Osteocyte (in vitro differentiated cells): ENCODE measurements around the gene NCEH1. TPM values are rescaled to one million over a fixed set of nuclear protein-coding genes. Genes with fewer than 3 reads are reported as not detected.

ENCODE experiments used
- DNase-seq: peaks from one replicate; pipeline ENCODE4 v3.0.0; 2021; ENCODE audit warnings: mixed read lengths; ENCODE audit not compliant: unreplicated experiment; ENCODE audit errors: extremely low spot score
- H3K27ac Mint-ChIP-seq: one replicate; pipeline ENCODE4 v1.8.0; 2021; ENCODE audit warnings: mild to moderate bottlenecking, mixed read lengths; ENCODE audit not compliant: unreplicated experiment
- H3K27me3 Mint-ChIP-seq: one replicate; pipeline ENCODE4 v1.8.0; 2021; ENCODE audit warnings: mixed read lengths; ENCODE audit not compliant: unreplicated experiment
- H3K36me3 Mint-ChIP-seq: one replicate; pipeline ENCODE4 v1.8.0; 2021; ENCODE audit warnings: mixed read lengths; ENCODE audit not compliant: unreplicated experiment
- H3K4me1 Mint-ChIP-seq: one replicate; pipeline ENCODE4 v1.8.0; 2021; ENCODE audit warnings: mixed read lengths; ENCODE audit not compliant: unreplicated experiment
- H3K4me3 Mint-ChIP-seq: one replicate; pipeline ENCODE4 v1.8.0; 2021; ENCODE audit warnings: mild to moderate bottlenecking, moderate library complexity, mixed read lengths; ENCODE audit not compliant: unreplicated experiment
- H3K9me3 Mint-ChIP-seq: one replicate; pipeline ENCODE4 v1.8.0; 2021; ENCODE audit warnings: mixed read lengths; ENCODE audit not compliant: unreplicated experiment
- total RNA-seq: library from RNA; stranded (reverse); gene quantifications from 2 replicates; pipeline ENCODE4 v1.2.1, GENCODE V29; 2021
- TF ChIP-seq, protein P1 (sequence below): fragments of 200-600 bp; sonication (generic); IDR thresholded peaks from 2 replicates; pipeline ENCODE4 v1.5.0; 2021; ENCODE audit warnings: antibody characterized with exemption, mild to moderate bottlenecking, moderate library complexity

The NCEH1 gene
- total RNA-seq, 1 donor from 2014 or later: 6.7 TPM

DNA sequence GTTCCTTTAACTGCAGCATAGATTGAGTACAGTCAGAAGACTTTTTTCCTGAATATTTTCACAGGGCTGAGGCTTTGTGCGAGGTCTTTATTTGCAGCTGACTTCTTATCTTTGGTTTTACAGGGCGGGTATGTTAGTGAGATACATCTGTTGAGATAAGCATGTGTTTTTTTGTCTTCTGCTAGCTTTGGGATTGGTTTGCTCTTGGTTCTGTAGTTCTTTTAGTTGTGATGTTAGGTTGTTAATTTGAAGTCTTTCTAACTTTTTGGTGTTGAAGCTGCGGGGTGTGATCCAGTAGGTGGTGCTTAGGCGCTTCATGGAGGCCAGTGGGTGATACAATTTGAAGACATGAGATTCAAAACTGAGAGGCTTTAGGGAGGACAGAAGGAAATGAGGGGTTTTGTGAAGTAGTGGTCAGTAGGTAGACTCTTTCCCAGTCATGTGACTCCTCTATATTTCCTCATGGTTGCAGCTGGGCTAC, 119.7 kb downstream of the NCEH1 start:
- TF ChIP-seq, protein P1, sequence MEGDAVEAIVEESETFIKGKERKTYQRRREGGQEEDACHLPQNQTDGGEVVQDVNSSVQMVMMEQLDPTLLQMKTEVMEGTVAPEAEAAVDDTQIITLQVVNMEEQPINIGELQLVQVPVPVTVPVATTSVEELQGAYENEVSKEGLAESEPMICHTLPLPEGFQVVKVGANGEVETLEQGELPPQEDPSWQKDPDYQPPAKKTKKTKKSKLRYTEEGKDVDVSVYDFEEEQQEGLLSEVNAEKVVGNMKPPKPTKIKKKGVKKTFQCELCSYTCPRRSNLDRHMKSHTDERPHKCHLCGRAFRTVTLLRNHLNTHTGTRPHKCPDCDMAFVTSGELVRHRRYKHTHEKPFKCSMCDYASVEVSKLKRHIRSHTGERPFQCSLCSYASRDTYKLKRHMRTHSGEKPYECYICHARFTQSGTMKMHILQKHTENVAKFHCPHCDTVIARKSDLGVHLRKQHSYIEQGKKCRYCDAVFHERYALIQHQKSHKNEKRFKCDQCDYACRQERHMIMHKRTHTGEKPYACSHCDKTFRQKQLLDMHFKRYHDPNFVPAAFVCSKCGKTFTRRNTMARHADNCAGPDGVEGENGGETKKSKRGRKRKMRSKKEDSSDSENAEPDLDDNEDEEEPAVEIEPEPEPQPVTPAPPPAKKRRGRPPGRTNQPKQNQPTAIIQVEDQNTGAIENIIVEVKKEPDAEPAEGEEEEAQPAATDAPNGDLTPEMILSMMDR: no peak
- H3K27ac Mint-ChIP-seq: no peak overlapping the region
- no peak overlapping the region for H3K4me3 Mint-ChIP-seq
- DNase-seq: no peak
- H3K36me3 Mint-ChIP-seq: no peaks in the 10 kb centered on the region
- peaks cover 12% of the 10 kb centered on the region for H3K4me1 Mint-ChIP-seq
- no peaks in the 10 kb centered on the region for H3K9me3 Mint-ChIP-seq
- H3K27me3 Mint-ChIP-seq: peaks cover 6% of the 10 kb centered on the region

DNA sequence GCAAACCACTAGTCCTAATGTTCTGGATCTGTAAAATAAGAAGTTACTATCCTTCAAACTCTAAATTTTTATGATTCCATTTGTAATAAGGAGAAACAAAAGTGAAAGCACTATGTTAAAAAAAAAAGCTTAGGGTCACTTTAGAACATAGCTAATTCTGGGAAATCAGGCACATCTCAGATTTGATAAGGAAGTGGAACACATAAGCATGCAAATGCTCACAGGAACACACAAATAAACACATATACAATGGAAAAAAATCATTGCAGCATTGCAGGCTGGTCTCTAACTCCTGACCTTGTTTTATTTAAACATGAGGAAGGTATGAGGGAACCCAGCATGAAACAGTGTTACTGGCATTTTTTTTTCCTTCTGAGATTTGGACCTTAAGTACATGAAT, 124.4 kb downstream of the NCEH1 start:
- DNase-seq: no peak
- peaks cover 6% of the 10 kb centered on the region for H3K27me3 Mint-ChIP-seq
- H3K4me3 Mint-ChIP-seq: no peak overlapping the region
- TF ChIP-seq, protein P1: no peak
- no peaks in the 10 kb centered on the region for H3K9me3 Mint-ChIP-seq
- peaks cover 12% of the 10 kb centered on the region for H3K4me1 Mint-ChIP-seq
- H3K27ac Mint-ChIP-seq: no peak overlapping the region
- H3K36me3 Mint-ChIP-seq: no peaks in the 10 kb centered on the region

DNA sequence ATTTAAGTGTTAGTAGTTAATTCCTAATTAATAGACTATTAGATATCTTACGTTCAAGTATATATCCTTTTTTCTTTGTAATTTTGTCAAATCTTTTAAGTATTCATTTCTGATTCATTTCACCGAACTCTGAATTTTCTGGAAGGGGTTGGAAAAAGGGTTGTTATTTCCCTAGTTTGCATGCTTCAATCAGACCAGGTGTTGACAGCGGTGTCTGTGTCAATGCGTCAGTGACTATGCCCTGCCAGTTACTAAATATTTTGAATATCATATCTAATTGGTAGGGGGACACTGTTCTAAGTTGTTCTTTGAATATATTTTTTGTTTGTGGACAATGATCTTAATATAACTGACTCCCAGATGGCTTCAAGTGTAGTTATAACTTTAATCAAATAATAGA, 124.9 kb downstream of the NCEH1 start:
- Mint-ChIP-seq H3K27me3 (peaks cover 6% of the 10 kb centered on the region), H3K4me1 (peaks cover 12% of the 10 kb centered on the region), H3K4me3 (no peak overlapping the region), H3K36me3 (no peaks in the 10 kb centered on the region), H3K9me3 (no peaks in the 10 kb centered on the region), H3K27ac (no peak overlapping the region)
- TF ChIP-seq, protein P1: no peak
- DNase-seq: no peak

DNA sequence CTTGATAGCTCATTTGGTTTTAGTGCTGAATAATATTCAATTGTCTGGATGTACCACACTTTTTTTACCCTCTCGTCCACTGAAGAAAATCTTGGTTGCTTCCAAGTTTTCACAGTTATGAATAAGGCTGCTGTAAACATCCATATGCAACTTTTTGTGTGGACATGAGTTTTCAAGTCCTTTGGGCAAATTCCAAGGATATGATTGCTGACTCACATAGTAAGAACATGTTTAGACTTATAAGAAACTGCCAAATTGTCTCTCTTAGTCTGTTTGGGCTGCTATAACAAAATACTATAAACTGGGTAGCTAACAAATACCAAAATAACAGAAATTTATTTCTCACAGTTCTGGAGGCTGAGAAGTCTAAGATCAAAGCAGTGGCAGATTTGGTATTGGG, 128.2 kb downstream of the NCEH1 start:
- DNase-seq: no peak
- H3K4me1 Mint-ChIP-seq: peaks cover 12% of the 10 kb centered on the region
- no peak overlapping the region for H3K4me3 Mint-ChIP-seq
- no peaks in the 10 kb centered on the region for H3K27me3 Mint-ChIP-seq
- TF ChIP-seq, protein P1: no peak
- H3K9me3 Mint-ChIP-seq: no peaks in the 10 kb centered on the region
- H3K36me3 Mint-ChIP-seq: no peaks in the 10 kb centered on the region
- no peak overlapping the region for H3K27ac Mint-ChIP-seq

DNA sequence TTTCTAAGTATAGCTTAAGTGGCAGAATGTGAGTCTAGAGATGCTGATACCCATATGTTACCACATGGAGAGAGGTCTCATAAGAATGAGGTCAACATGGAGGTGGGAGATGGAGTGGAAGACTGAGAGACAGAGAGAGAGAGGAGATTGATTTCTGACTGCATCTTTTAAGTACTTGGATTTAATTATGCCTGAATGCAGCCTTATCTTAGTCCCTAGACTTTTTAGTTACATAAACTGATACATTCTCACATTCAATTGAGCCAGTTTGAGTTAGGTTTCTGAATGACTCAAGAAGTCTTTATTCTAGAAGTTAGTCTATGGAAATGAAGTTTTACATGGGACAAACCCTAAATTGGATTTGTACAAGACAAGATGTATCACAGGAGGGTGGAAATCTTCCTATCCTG, 129.1 kb downstream of the NCEH1 start:
- H3K27me3 Mint-ChIP-seq: peaks cover 1% of the 10 kb centered on the region
- H3K4me1 Mint-ChIP-seq: peaks cover 10% of the 10 kb centered on the region

More for the DNA sequence above, 129.1 kb downstream of the NCEH1 start:
- no peak for DNase-seq
- Mint-ChIP-seq H3K36me3 (no peaks in the 10 kb centered on the region), H3K4me3 (no peak overlapping the region), H3K9me3 (no peaks in the 10 kb centered on the region), H3K27ac (no peak overlapping the region)
- TF ChIP-seq, protein P1: no peak
